Esophagus squamous epithelium (tissue), 5 donors: ENCODE measurements around the gene CAMSAP3. TPM values are rescaled to one million over a fixed set of nuclear protein-coding genes. Genes with fewer than 3 reads are reported as not detected.

Experiments
- DNase-seq: peaks from one replicate; lab custom pipeline; 2025; lab: John Stamatoyannopoulos, UW
- H3K27ac ChIP-seq, 4 donors: fragments of 200-600 bp; sonication (generic); one replicate each; pipeline ENCODE4 v1.5.1; 2016 to 2019; ENCODE audit warnings: mild to moderate bottlenecking in 1 of 4
- H3K27me3 ChIP-seq, 4 donors: fragments of 200-600 bp; sonication (generic); 1 replicate in 3 of 4; 2 replicates in 1 of 4; pipeline versions ENCODE4 v1.5.1 to v1.6.0; 2017 to 2021; ENCODE audit warnings: antibody characterized with exemption in 1 of 4
- H3K36me3 ChIP-seq, 3 donors: fragments of 200-600 bp; sonication (generic); one replicate each; pipeline ENCODE4 v1.5.1; 2016 to 2019
- H3K4me1 ChIP-seq, 3 donors: fragments of 200-600 bp; sonication (generic); one replicate each; pipeline ENCODE4 v1.5.1; 2017 to 2019
- H3K4me3 ChIP-seq, 4 donors: fragments of 200-600 bp; sonication (generic); 1 replicate in 3 of 4; 2 replicates in 1 of 4; pipeline ENCODE4 v1.5.1; 2016 to 2019; ENCODE audit warnings: mild to moderate bottlenecking in 2 of 4, moderate library complexity in 1 of 4
- H3K9me3 ChIP-seq, 3 donors: fragments of 200-600 bp; sonication (generic); one replicate each; pipeline ENCODE4 v1.5.1; 2016 to 2019
- CTCF ChIP-seq, 6 experiments: fragments of 450-650 bp in 4 of 6; fragments of 200-600 bp in 2 of 6; sonication (generic) in 2 of 6; IDR thresholded peaks; one replicate each; pipeline ENCODE4 v1.5.1; 2016 to 2019; ENCODE audit warnings: antibody characterized with exemption in 6 of 6, mild to moderate bottlenecking in 4 of 6, moderate library complexity in 4 of 6
- POLR2A ChIP-seq, 4 donors: fragments of 450-650 bp; IDR thresholded peaks; one replicate each; pipeline ENCODE4 v1.6.1; 2017; ENCODE audit warnings: antibody characterized with exemption in 4 of 4, mild to moderate bottlenecking in 4 of 4, moderate library complexity in 3 of 4
- WGBS, 2 donors: methylation state at CpG; one replicate each; pipeline ENCODE4 v1.1.5; 2018; 5-methylcytosine and 5-hydroxymethylcytosine counted together
- intact Hi-C: fragments of 100-400 bp; cut with DNase I; formaldehyde crosslinking; loops from one replicate; pipeline ENCODE4 v1.15.0; 2022
- total RNA-seq, 4 donors: library from RNA; depleted of rRNA; stranded (reverse); fragments of >200 nt; gene quantifications; one replicate each; pipeline ENCODE4 v1.1.0, GENCODE V29; 2016
- donor health status: DM: yes; HTN: yes; CAD: no.

CAMSAP3 gene
- total RNA-seq, 4 donors from 2014 or later: 9.3 to 45.5 (median 14.1) TPM

GRCh38 chr19:7638802-7639465, 43.3 kb downstream of the CAMSAP3 start:
- no peak for TF ChIP-seq CTCF (IDR thresholded peaks at IDR 0.05)
- TF ChIP-seq POLR2A (IDR thresholded peaks at IDR 0.05): no peak
- intact Hi-C loops: no loop called here
- Histone ChIP-seq H3K36me3 (peaks cover 0 to 21% (median 0%) of the 10 kb centered on the region in 3 donors), H3K9me3 (no peaks in the 10 kb centered on the region), H3K27me3 (peaks cover 0 to 52% (median 0%) of the 10 kb centered on the region in 4 donors), H3K4me3 (no peak overlapping the region), H3K4me1 (peaks cover 0 to 37% (median 0%) of the 10 kb centered on the region in 3 donors), H3K27ac (no peak overlapping the region)
- DNase-seq: no peak
- 68 to 86% methylated on average over 6 to 9 of the region's 12 CpGs for WGBS, 2 donors

GRCh38 chr19:7639863-7640348, 44.2 kb downstream of the CAMSAP3 start:
- Histone ChIP-seq H3K36me3 (peaks cover 0 to 29% (median 0%) of the 10 kb centered on the region in 3 donors), H3K4me3 (no peak overlapping the region), H3K9me3 (no peaks in the 10 kb centered on the region), H3K27me3 (peaks cover 0 to 60% (median 0%) of the 10 kb centered on the region in 4 donors), H3K27ac (no peak overlapping the region), H3K4me1 (peaks cover 0 to 37% (median 0%) of the 10 kb centered on the region in 3 donors)
- intact Hi-C loops: no loop called here
- no peak for TF ChIP-seq POLR2A (IDR thresholded peaks at IDR 0.05)
- TF ChIP-seq CTCF (IDR thresholded peaks at IDR 0.05): no peak
- 91 to 95% methylated on average over 9 to 11 of the region's 13 CpGs for WGBS, 2 donors
- DNase-seq: no peak

GRCh38 chr19:7640803-7641202, 45.1 kb downstream of the CAMSAP3 start:
- TF ChIP-seq POLR2A (IDR thresholded peaks at IDR 0.05): no peak
- TF ChIP-seq CTCF (IDR thresholded peaks at IDR 0.05): no peak
- H3K27me3 ChIP-seq: peaks cover 0 to 64% (median 0%) of the 10 kb centered on the region in 4 donors
- H3K27ac ChIP-seq: no peak overlapping the region
- H3K36me3 ChIP-seq: peaks cover 0 to 37% (median 0%) of the 10 kb centered on the region in 3 donors
- no peak overlapping the region for H3K4me3 ChIP-seq
- intact Hi-C loops: no loop called here
- H3K4me1 ChIP-seq: peaks cover 0 to 31% (median 0%) of the 10 kb centered on the region in 3 donors
- WGBS, 2 donors: 100% methylated on average over 3 to 5 of the region's 11 CpGs
- no peaks in the 10 kb centered on the region for H3K9me3 ChIP-seq
- DNase-seq: no peak

GRCh38 chr19:7641290-7642276, 45.9 kb downstream of the CAMSAP3 start:
- peaks cover 0 to 44% (median 4%) of the 10 kb centered on the region in 3 donors for H3K36me3 ChIP-seq
- TF ChIP-seq POLR2A (IDR thresholded peaks at IDR 0.05) (no peak), CTCF (IDR thresholded peaks at IDR 0.05) (no peak)
- intact Hi-C loops: no loop called here
- DNase-seq: no peak
- peaks cover 0 to 23% (median 0%) of the 10 kb centered on the region in 3 donors for H3K4me1 ChIP-seq
- 85 to 89% methylated on average over 10 to 14 of the region's 43 CpGs for WGBS, 2 donors
- no peak overlapping the region for H3K27ac ChIP-seq
- peaks cover 0 to 63% (median 0%) of the 10 kb centered on the region in 4 donors for H3K27me3 ChIP-seq
- H3K9me3 ChIP-seq: no peaks in the 10 kb centered on the region
- H3K4me3 ChIP-seq: no peak overlapping the region
